ENCODE measurements around the gene HBS1L.

The HBS1L gene

DNA sequence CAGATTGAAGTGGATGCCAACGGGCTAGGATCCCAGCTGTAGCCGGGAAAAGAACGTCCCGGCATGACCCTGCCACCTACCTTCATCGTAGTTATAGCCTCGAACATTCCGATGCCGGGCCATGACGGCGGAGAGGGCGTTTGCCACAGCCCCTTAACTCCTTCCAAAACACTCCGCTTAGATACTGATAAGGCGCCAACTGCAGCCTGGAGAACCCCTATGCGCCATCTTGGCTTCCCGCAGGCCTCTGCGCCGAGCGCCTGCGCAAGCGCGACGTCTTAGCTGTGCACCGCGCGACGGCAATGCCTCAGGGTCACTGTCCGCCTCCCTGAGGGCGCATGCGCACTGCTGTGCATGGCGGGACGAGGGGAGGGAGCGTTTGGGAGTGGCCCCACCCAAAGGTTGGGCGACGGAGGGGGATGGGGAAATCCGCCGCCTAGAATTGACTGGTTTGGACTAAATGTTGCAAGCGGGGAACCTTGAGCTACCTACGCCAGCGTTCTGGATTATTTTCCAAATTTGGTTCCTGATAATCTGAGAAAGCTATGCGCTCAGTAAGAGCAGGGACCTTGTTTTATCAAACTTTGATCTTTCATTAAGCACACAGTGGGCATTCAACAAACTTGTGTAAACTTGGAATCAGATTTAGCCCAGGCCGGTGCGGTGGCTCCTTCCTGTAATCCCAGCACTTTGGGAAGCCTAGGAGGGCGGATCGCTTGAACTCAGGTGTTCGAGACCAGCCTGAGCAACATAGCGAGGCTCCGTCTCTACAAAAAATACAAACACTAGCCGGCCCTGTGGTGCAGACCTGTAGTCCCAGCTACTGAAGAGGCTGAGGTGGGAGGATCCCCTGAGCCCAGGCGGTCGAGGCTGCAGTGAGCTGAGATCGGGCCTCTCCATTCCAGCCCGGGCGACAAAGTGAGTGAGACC is at the start of gene HBS1L:
Gene HBS1L (minus strand): TSS at position 254 of the 930 bp plus-strand sequence. CDS start 131 bp downstream, at position 123.
- peak within 1 kb of the TSS; percentile 87 to 90 for H3K27ac ChIP-seq
- no peak for TF ChIP-seq CTCF (IDR thresholded peaks at IDR 0.05)
- DNase-seq: peak; percentile 97 to 98
- intact Hi-C loops (cut with DNase I; ENCODE audit: low total_unique reads): no loop called here
- H3K4me3 ChIP-seq: peak within 1 kb of the TSS; percentile 81 to 93
- no peaks in the 10 kb centered on the region for H3K9me3 ChIP-seq
- peaks cover 0 to 23% (median 13%) of the 10 kb centered on the region in 4 donors for H3K4me1 ChIP-seq
- H3K27me3 ChIP-seq: no peaks in the 10 kb centered on the region
- peaks cover 1 to 5% (median 3%) of the 10 kb centered on the region in 3 donors for H3K36me3 ChIP-seq

DNA sequence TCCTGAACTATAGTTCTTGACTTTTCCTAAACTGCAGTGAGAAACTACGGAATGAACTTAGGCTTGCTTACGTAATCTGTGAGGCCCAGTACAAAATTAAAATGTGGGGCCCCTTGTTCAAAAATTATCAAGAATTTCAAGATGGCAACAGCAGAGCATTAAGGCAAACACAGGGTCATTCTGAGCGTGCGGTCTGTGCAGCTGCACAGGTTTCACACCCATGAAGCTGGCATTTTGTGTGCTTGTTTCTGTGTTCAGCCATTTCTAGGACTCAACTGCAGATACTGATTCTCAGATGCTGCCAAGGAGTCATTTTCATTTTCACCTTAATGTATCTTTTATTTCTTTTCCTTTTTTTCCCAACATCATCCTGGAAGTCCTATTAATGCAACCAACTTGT is 49.6 kb upstream of the HBS1L start:
- Histone ChIP-seq H3K9me3 (no peaks in the 10 kb centered on the region), H3K36me3 (no peaks in the 10 kb centered on the region), H3K4me1 (no peaks in the 10 kb centered on the region), H3K27me3 (no peaks in the 10 kb centered on the region), H3K4me3 (no peak overlapping the region), H3K27ac (no peak overlapping the region)
- no peak for TF ChIP-seq CTCF (IDR thresholded peaks at IDR 0.05)
- intact Hi-C loops (cut with DNase I; ENCODE audit: low total_unique reads): no loop called here
- DNase-seq: no peak

DNA sequence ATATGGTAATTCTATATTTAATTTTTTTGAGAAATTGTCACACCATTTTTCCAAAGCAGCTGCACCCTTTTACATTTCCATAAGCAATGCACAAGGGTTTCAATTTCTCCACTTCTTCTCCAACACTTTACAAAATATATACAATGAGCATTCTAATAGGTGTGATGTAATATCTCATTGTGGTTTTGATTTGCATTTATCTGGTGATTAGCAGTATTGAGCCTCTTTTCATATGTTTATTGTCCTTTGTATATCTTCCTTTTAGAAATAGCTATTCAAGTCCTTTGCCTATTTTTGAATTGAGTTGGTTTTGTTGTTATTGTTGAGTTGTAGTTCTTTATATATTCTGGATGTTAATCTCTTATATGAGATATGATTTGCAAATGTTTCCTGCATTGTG is 47.6 kb upstream of the HBS1L start:
- DNase-seq: no peak
- no peak overlapping the region for H3K4me3 ChIP-seq
- TF ChIP-seq CTCF (IDR thresholded peaks at IDR 0.05): no peak
- H3K27ac ChIP-seq: no peak overlapping the region
- H3K9me3 ChIP-seq: no peaks in the 10 kb centered on the region
- no peaks in the 10 kb centered on the region for H3K27me3 ChIP-seq
- H3K36me3 ChIP-seq: no peaks in the 10 kb centered on the region
- intact Hi-C loops (cut with DNase I; ENCODE audit: low total_unique reads): no loop called here
- no peaks in the 10 kb centered on the region for H3K4me1 ChIP-seq

GRCh38 chr6:135097172-135097571 is 42.5 kb upstream of the HBS1L start:
- no peaks in the 10 kb centered on the region for H3K9me3 ChIP-seq
- no peak for DNase-seq
- H3K27ac ChIP-seq: no peak overlapping the region
- no peaks in the 10 kb centered on the region for H3K4me1 ChIP-seq
- no peaks in the 10 kb centered on the region for H3K27me3 ChIP-seq
- intact Hi-C loops (cut with DNase I; ENCODE audit: low total_unique reads): no loop called here
- H3K4me3 ChIP-seq: no peak overlapping the region
- no peak for TF ChIP-seq CTCF (IDR thresholded peaks at IDR 0.05)
- no peaks in the 10 kb centered on the region for H3K36me3 ChIP-seq

- no peaks in the 10 kb centered on the region for H3K27me3 ChIP-seq
- DNase-seq: no peak
- no peaks in the 10 kb centered on the region for H3K9me3 ChIP-seq
- no peak overlapping the region for H3K4me3 ChIP-seq
- intact Hi-C loops (cut with DNase I; ENCODE audit: low total_unique reads): no loop called here
- H3K27ac ChIP-seq: no peak overlapping the region
- H3K36me3 ChIP-seq: no peaks in the 10 kb centered on the region
- no peak for TF ChIP-seq CTCF (IDR thresholded peaks at IDR 0.05)
- H3K4me1 ChIP-seq: no peaks in the 10 kb centered on the region
Observed at GRCh38 chr6:135096403-135097130, 41.9 kb upstream of the HBS1L start.
